NCI-H446 (cell line): ENCODE data around the gene PHPT1.

Experiments used
- DNase-seq, 2 experiments: peaks; one replicate each; lab custom pipeline; 2025; lab: John Stamatoyannopoulos, UW

Gene PHPT1

GRCh38 chr9:136848393-136849037 lies 694 bp upstream of the PHPT1 start:
- peak in 1 of 2 experiments; percentile 62 for DNase-seq

- DNase-seq: no peak
Observed at GRCh38 chr9:136849960-136850865, 1.0 kb downstream of the PHPT1 start.

- no peak for DNase-seq
Observed at GRCh38 chr9:136850866-136851775, 1.9 kb downstream of the PHPT1 start.

- DNase-seq: no peak
Observed at GRCh38 chr9:136851941-136852663, 2.9 kb downstream of the PHPT1 start, which contains the start of gene MAMDC4. MAMDC4 (plus strand) TSS chr9:136852346; CDS start chr9:136852417, 71 bp downstream.

DNA sequence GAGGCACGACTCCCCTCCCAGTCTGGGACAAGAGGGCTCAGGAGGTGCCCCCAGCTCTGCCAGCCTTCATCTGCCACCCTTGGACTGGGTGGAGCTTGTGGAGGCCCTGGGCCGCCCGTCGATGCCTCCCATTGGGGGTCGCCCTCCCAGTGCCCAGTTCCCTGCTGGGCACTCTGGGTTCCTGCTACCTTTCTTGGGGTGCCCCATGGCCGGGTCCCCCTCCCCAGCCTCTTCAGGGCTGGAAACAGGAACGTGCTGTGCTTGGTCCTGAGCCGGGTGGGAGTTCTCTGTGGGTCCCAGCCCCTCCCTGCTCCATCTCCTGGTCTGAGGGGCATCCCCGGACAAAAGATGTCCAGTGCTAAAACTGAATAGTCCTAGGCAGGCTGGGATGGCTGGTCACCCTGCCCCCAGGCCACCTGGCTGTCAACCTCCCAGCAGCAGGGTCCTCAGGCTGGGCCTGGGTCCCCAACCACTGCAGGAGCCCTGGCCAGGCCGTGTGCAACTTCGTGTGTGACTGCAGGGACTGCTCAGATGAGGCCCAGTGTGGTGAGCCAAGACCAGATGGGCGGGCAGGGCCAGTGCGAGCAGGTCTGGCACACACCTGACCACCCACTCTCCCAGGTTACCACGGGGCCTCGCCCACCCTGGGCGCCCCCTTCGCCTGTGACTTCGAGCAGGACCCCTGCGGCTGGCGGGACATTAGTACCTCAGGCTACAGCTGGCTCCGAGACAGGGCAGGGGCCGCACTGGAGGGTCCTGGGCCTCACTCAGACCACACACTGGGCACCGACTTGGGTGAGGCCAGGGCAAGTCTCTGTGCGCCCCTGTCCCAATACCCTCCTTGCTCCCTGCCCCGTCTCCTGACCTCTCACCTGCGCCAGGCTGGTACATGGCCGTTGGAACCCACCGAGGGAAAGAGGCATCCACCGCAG lies 3.7 kb downstream of the PHPT1 start:
- DNase-seq: no peak

DNA sequence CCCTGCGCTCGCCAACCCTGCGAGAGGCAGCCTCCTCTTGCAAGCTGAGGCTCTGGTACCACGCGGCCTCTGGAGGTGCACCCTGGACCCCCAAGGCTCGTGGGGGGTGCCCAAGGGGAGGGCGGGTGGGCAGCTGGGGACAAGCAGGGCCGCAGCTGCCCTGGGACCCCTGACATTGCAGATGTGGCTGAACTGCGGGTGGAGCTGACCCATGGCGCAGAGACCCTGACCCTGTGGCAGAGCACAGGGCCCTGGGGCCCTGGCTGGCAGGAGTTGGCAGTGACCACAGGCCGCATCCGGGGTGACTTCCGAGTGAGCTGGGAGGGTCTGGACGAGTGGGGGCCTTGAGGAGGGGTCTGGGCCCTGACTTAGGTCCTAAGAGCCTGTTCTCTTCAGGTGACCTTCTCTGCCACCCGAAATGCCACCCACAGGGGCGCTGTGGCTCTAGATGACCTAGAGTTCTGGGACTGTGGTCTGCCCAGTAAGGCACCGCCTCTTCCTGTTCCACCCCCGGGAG lies 4.4 kb downstream of the PHPT1 start:
- no peak for DNase-seq

DNA sequence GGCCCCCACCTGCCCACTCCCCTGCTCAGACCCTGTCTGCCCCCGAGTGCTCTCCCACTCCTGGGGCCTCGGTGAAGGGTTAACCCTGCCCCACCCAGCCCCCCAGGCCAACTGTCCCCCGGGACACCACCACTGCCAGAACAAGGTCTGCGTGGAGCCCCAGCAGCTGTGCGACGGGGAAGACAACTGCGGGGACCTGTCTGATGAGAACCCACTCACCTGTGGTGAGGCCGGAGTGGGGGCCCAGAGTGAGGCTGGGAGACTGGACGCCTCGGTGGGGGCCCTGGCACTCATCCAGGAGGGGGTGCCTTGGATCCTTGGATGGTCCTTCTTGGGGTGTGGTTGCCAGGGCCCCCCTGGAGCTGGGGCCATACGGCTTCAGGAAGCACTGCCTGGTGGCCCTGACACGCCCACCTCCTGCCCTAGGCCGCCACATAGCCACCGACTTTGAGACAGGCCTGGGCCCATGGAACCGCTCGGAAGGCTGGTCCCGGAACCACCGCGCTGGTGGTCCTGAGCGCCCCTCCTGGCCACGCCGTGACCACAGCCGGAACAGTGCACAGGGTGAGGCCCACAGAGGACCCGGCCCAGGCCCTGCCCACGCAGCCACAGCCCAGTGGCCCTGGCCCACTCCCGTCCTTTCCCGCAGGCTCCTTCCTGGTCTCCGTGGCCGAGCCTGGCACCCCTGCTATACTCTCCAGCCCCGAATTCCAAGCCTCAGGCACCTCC lies 5.1 kb downstream of the PHPT1 start:
- DNase-seq: no peak

GRCh38 chr9:136854842-136855460 lies 5.7 kb downstream of the PHPT1 start:
- no peak for DNase-seq

- no peak for DNase-seq
Observed at GRCh38 chr9:136855461-136856078, 6.4 kb downstream of the PHPT1 start.

- DNase-seq: no peak
Observed at GRCh38 chr9:136856079-136856476, 6.9 kb downstream of the PHPT1 start.

DNA sequence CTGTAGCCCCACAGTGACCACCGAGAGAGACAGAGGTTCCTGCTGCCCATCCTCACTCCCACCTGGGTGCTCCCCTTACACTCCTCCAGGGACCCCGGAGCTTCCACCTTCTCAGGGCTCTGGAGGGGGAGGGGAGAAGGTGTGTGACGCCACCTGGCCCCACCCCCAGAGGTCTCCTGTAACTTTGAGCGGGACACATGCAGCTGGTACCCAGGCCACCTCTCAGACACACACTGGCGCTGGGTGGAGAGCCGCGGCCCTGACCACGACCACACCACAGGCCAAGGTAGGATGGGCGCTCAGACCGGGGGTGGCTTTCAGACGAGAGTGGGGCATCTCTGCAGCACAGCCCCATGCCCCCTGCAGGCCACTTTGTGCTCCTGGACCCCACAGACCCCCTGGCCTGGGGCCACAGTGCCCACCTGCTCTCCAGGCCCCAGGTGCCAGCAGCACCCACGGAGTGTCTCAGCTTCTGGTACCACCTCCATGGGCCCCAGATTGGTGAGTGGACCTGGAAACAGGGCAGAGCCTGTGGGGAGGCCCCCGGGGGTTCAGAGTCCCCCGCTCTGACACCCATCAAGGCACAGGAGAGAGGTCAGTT lies 7.4 kb downstream of the PHPT1 start:
- DNase-seq: no peak

GRCh38 chr9:136857166-136857565 lies 8.0 kb downstream of the PHPT1 start:
- no peak for DNase-seq

DNA sequence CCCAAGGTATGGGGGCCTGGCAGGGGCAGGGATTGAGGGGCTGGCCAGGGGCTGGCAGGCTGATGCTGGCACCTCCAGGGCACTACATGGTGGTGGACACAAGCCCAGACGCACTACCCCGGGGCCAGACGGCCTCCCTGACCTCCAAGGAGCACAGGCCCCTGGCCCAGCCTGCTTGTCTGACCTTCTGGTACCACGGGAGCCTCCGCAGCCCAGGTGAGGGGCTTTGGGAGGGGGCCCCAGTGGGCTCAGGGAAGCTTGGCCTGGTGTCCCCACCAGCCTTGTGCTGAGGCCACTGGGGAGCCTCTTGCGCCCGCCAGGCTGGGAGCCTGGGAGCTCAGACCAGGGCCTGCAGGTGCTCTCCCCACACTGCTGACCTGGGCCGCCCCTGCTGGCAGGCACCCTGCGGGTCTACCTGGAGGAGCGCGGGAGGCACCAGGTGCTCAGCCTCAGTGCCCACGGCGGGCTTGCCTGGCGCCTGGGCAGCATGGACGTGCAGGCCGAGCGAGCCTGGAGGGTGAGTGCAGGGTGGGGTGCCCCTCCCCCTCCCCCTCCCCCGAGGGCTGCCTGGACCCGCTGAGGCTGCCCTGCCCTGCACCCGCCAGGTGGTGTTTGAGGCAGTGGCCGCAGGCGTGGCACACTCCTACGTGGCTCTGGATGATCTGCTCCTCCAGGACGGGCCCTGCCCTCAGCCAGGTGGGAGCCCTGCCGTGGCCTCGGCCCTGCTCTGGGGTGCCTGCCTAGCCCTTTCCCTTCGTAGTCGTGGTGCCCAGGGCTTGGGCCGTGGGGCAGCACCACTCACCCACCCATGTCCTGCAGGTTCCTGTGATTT lies 8.6 kb downstream of the PHPT1 start:
- DNase-seq: no peak

DNA sequence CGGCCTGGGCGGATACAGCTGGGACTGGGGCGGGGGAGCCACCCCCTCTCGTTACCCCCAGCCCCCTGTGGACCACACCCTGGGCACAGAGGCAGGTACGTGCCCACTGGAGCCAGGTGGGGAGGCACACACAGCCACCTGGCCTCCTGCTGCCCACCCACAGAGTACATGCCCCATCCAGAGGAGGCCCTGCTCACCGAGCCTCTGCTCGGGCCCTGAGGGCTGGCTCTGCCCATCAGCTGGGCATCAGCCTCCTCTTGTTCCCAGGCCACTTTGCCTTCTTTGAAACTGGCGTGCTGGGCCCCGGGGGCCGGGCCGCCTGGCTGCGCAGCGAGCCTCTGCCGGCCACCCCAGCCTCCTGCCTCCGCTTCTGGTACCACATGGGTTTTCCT lies 9.2 kb downstream of the PHPT1 start:
- DNase-seq: no peak

DNA sequence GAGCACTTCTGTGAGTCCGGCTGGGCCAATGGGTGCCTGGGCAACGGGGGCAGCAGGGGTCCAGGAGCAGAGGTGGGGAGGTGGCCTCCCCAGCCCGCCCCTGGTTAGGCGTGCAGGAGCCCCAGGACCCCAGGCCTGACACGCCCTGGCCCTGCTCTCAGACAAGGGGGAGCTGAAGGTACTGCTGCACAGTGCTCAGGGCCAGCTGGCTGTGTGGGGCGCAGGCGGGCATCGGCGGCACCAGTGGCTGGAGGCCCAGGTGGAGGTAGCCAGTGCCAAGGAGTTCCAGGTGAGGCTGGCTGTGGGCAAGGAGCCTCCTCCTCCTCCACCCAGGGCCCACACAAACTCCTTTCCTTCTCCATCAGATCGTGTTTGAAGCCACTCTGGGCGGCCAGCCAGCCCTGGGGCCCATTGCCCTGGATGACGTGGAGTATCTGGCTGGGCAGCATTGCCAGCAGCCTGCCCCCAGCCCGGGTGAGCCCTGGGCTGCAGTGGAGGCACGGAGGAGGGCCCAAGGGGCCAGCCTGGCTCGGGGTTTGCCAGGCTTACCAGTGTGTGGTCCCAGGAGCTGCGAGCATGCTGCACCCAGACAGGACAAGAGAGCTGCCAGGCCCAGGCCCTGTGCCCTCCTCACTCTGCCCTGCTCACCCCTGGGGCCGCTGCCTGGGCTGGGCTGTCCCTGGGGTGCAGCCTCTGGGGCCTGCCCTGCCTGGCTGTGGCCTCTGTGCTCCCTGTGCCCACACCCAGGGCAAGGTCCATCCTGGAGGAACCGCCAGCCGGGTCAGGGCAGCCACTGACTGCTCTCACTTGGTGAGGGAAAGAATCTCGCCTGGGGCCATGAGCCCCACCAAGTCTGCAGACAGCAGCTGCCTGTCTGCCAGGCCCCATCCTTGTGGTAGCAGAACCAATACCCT lies 9.9 kb downstream of the PHPT1 start:
- peak; percentile 38 to 68 for DNase-seq

GRCh38 chr9:136860529-136860928 lies 11.3 kb downstream of the PHPT1 start:
- no peak for DNase-seq
